Measurements from ENCODE around the gene GRM8. TPM values are rescaled to one million over a fixed set of nuclear protein-coding genes. Genes with fewer than 3 reads are reported as not detected.

The GRM8 gene
- total and polyA plus RNA-seq, 7 donors, result 0.08 TPM; not detected in 6

DNA sequence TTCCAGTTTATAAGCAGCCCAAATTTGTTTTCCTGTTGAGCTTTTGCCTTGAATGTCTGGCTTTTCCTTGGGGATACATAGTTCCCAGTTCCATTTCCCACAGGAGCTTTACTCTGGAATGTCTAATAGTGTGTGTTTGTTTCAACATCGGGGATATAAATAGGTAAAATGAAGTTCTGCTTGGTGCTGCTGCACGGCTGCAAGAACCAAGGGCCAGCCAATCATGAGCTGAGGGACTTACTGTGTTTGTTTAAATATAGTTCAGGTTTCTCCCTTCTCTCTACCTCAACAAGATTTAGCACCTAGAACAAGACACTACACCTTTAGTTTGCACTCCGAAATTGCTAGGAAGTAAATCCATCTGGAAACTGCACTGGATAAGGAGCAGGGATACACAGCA is 43.9 kb downstream of the GRM8 start:
- TF ChIP-seq, protein P1, sequence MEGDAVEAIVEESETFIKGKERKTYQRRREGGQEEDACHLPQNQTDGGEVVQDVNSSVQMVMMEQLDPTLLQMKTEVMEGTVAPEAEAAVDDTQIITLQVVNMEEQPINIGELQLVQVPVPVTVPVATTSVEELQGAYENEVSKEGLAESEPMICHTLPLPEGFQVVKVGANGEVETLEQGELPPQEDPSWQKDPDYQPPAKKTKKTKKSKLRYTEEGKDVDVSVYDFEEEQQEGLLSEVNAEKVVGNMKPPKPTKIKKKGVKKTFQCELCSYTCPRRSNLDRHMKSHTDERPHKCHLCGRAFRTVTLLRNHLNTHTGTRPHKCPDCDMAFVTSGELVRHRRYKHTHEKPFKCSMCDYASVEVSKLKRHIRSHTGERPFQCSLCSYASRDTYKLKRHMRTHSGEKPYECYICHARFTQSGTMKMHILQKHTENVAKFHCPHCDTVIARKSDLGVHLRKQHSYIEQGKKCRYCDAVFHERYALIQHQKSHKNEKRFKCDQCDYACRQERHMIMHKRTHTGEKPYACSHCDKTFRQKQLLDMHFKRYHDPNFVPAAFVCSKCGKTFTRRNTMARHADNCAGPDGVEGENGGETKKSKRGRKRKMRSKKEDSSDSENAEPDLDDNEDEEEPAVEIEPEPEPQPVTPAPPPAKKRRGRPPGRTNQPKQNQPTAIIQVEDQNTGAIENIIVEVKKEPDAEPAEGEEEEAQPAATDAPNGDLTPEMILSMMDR (IDR thresholded peaks at IDR 0.05), result no peak
- no peak overlapping the region for H3K27ac ChIP-seq
- DNase-seq (no peak), ATAC-seq (no peak)
- H3K4me3 ChIP-seq, result no peak overlapping the region
- H3K4me1 ChIP-seq, result no peaks in the 10 kb centered on the region
- 56 to 62% (median 60%) methylated on average over 3 of the region's 3 CpGs for WGBS, 3 donors
- H3K27me3 ChIP-seq (ENCODE audit: insufficient read depth in 3 of 3, low read length in 2 of 3), result peaks cover 0 to 6% (median 0%) of the 10 kb centered on the region in 3 donors
- intact Hi-C loops (cut with DNase I), result no loop called here
- no peaks in the 10 kb centered on the region for H3K36me3 ChIP-seq (ENCODE audit: insufficient read depth in 1 of 2, low read depth in 1 of 2)
- H3K9me3 ChIP-seq, result no peaks in the 10 kb centered on the region

DNA sequence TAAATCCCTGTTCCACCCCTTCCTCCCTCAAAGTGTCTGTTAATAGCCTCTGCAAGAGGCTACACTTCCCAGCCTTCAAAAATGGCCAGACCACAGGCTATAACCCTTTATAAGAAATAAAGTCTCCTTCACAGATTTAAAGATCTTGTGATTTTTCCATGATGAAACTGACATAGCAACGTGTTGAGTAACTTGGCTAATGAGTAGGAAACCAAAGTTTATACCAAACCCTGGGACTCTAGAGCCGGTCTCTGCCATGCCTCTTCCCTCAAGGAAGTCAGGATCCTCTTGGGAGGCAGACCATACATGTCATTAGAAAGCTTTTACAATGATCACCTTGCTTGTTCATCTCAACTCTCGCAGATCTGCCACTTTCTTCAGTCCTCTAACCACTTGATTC is 44.4 kb downstream of the GRM8 start:
- Histone ChIP-seq H3K4me3 (no peak overlapping the region), H3K27me3 (ENCODE audit: insufficient read depth in 3 of 3, low read length in 2 of 3) (peaks cover 0 to 4% (median 0%) of the 10 kb centered on the region in 3 donors), H3K4me1 (no peaks in the 10 kb centered on the region), H3K27ac (no peak overlapping the region), H3K9me3 (no peaks in the 10 kb centered on the region), H3K36me3 (ENCODE audit: insufficient read depth in 1 of 2, low read depth in 1 of 2) (no peaks in the 10 kb centered on the region)
- no peak for DNase-seq
- 61 to 66% (median 63%) methylated on average over 3 of the region's 3 CpGs for WGBS, 3 donors
- intact Hi-C loops (cut with DNase I), result no loop called here
- ATAC-seq, result no peak
- TF ChIP-seq, protein P1 (IDR thresholded peaks at IDR 0.05), result no peak

DNA sequence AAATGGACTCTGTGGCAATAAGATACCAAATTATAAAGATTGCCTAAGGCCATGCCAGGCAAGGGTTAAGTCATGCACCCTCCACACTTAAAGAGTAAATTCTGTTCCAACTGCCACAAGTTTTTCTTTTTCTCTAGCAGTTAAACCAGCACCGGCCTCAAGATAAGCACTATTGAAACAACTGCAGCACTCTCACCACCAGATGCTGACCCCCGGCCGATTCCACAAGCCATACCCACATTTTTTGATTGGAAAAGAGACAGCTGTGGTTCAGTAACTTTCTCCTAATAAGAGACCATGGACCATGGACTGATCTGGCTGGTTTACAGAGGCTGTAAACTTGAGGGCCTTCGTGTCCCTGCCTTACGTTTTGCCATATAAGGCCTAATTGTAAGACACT is 44.9 kb downstream of the GRM8 start:
- WGBS, 3 donors, result 54 to 57% (median 55%) methylated on average over 5 of the region's 5 CpGs
- DNase-seq (no peak), ATAC-seq (no peak)
- H3K36me3 ChIP-seq (ENCODE audit: insufficient read depth in 1 of 2, low read depth in 1 of 2), result no peaks in the 10 kb centered on the region
- no peak overlapping the region for H3K27ac ChIP-seq
- intact Hi-C loops (cut with DNase I), result no loop called here
- no peaks in the 10 kb centered on the region for H3K27me3 ChIP-seq (ENCODE audit: insufficient read depth in 3 of 3, low read length in 2 of 3)
- TF ChIP-seq, protein P1 (IDR thresholded peaks at IDR 0.05), result no peak
- H3K4me1 ChIP-seq, result no peaks in the 10 kb centered on the region
- no peak overlapping the region for H3K4me3 ChIP-seq
- H3K9me3 ChIP-seq, result no peaks in the 10 kb centered on the region

DNA sequence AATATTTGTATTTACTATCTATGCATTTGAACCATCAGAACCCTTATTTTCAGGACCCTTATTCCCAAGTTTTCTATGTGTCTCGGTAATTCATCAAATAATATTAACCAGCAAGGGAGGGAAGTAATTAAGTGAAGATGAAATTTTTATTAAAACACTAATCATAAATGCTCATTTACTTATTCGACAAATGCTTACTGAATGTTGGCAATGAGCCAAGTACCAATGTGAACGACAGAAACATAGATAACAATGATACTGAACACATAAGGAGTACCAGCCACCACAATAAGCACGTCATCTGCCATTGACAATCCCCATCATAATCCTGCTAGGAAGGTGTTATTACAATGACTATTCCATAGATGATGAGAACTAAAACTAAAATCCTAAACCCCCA is 45.5 kb downstream of the GRM8 start:
- Histone ChIP-seq H3K36me3 (ENCODE audit: insufficient read depth in 1 of 2, low read depth in 1 of 2) (no peaks in the 10 kb centered on the region), H3K27ac (no peak overlapping the region), H3K4me3 (no peak overlapping the region), H3K4me1 (no peaks in the 10 kb centered on the region), H3K27me3 (ENCODE audit: insufficient read depth in 3 of 3, low read length in 2 of 3) (no peaks in the 10 kb centered on the region), H3K9me3 (no peaks in the 10 kb centered on the region)
- intact Hi-C loops (cut with DNase I), result no loop called here
- ATAC-seq (no peak), DNase-seq (no peak)
- 71 to 72% (median 72%) methylated on average over 4 of the region's 4 CpGs for WGBS, 3 donors
- TF ChIP-seq, protein P1 (IDR thresholded peaks at IDR 0.05), result no peak

DNA sequence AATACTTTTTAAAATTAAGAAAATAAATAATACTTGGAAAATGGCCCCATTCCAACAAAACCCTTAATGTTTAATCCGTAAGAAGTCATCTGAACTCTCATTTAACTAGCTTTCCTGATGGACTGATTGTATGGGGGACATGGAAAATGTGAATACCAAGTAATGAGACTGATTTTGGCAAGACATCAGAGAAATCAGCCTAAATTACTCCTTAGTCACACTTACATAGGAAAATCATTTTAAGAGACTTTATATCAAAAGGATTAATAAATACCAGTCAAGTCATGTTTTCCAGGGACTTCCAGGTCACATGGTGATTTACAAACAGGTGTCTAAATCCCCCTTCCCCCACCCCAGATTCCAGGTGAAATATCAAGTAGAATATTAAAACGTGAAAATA is 58.2 kb downstream of the GRM8 start:
- intact Hi-C loops (cut with DNase I), result no loop called here
- WGBS, 3 donors, result 42 to 55% (median 49%) methylated on average over 2 of the region's 2 CpGs

More for the DNA sequence above, 58.2 kb downstream of the GRM8 start:
- Histone ChIP-seq H3K4me3 (no peak overlapping the region), H3K36me3 (ENCODE audit: insufficient read depth in 1 of 2, low read depth in 1 of 2) (no peaks in the 10 kb centered on the region), H3K27me3 (ENCODE audit: insufficient read depth in 3 of 3, low read length in 2 of 3) (no peaks in the 10 kb centered on the region), H3K9me3 (no peaks in the 10 kb centered on the region), H3K27ac (no peak overlapping the region), H3K4me1 (no peaks in the 10 kb centered on the region)
- TF ChIP-seq, protein P1 (IDR thresholded peaks at IDR 0.05), result no peak
- ATAC-seq (no peak), DNase-seq (no peak)
